ENCODE measurements around the gene ODC1.
"Not testable (repeated sequence)": the region's sequence is repeated elsewhere in the genome, so short reads cannot be mapped to it uniquely, and the experiment has no call there.

The ODC1 gene

GRCh38 chr2:10478298-10478625 is 30.1 kb upstream of the ODC1 start:
- no peak for DNase-seq (ENCODE audit: low read depth)

- no peak for DNase-seq (ENCODE audit: low read depth)
Measured at GRCh38 chr2:10477443-10478297, 29.5 kb upstream of the ODC1 start.

GRCh38 chr2:10476723-10477442 is 28.8 kb upstream of the ODC1 start:
- no peak for DNase-seq (ENCODE audit: low read depth)

DNA sequence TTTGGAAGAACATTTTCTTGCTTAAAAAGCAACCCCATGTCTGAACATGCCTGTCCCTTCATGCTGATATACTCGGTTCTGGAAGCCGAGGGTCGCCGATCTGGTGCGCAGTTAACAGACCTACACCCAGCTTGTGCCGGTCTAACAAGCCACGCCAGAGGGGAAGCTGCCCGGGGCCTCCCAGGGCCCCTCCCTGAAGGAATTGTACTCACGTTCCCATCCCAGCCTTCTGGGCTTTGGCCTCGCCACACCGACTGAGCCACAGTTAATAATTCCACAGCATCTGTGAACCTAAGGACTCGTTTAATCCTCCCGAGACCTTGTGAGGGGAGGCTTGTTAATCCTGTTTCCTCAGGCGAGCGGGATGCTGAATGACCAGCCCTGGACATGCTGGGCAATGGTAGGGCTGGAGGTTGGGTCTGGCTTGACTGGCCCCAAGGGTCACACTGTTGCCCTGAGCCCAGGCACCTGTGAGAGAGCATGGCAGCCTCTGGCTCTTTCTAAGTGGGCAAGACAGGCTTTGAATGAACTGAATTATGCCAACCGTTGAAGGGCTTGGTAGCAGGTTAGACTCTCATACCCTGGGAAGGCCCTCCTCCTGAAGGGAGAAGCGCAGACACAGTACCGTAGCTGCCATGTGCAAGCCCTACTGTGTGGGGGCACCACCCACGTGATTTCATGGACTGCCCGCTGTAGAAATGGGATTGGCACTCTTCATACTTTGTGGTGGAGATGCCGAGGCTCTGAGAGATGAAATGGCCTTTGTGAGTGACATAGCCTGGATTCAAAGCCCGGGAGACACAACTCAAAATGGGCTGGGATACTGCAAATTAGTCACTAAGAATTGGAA is 27.9 kb upstream of the ODC1 start:
- DNase-seq (ENCODE audit: low read depth) = no peak

DNA sequence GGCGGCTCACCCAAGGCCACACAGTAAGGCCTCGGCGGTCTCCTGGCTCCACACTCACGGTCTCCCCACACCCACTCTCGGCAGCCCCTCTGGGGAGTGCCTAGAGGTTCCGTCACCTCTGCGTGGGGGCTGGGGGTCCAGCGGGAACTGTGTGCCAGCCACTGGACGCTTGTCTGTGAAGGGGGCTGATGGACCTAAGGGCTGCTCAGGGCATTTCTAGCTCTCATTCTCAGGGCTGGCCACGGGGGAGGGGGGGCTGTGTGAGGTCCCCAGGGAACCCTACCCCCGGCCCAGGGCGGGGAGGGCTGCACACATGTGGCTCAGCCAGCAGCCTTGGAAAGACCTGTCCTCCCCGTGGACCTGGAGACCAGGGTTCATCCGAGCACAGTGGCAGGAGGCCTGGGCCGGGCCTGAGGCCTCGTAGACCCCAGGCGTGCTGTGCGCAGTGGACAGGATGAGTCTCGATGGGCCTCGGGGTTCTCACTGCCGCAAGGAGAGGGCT is 27.1 kb upstream of the ODC1 start:
- DNase-seq (ENCODE audit: low read depth) = no peak

DNA sequence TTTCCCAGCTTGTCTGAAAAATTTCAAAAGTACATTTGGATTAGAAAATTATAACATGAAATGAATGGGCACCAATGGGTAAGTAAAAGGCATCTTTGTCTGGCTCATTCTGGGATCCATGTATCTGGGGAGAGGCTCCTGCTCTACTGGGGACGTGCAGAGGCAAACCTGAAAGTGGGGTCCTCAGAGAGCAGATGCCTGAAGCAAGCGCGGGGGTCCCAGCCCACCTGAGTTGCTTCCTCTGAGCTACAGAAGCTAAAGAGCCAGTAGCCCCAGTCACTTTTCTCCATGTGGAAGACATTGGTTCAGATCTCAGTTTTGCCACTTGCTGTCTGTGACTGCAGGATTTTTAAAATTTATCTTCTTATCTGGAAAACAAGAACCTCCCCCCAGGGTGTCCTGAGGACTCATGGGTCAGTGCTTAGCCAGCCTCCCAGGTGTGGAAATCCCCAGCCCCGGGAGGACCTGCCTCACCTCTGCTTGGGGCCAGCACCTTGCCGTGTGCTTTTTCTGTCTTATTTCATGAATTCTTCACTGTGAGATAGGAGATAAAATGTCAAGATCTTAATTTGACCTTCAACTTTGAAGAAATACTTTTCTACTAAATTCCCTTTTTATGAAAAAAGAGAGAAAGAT is 25.1 kb upstream of the ODC1 start:
- DNase-seq (ENCODE audit: low read depth) = no peak

DNA sequence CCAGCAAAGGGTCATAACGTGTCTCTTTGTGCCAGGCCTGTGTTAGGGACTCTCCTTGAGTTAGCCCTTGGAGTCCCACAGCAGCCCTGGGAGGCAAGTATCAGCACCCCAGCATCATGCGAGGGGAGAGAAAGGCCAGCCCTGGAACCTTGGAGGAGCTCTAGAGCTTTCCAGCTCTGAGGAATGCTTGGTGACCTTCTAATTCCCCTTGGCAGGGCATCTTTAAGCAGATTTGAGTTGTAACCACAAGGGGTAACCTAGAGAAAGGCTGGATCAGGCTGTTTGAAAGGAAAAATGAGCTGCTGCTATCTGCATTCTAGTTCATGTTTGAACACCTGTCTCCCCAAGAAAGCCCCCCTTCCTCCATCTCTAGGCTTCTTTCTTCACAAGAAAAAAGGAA is 23.8 kb upstream of the ODC1 start:
- no peak for DNase-seq (ENCODE audit: low read depth)

GRCh38 chr2:10471046-10471571 is 23.0 kb upstream of the ODC1 start:
- no peak for DNase-seq (ENCODE audit: low read depth)

GRCh38 chr2:10469955-10470608 is 22.0 kb upstream of the ODC1 start:
- DNase-seq (ENCODE audit: low read depth) = no peak

DNA sequence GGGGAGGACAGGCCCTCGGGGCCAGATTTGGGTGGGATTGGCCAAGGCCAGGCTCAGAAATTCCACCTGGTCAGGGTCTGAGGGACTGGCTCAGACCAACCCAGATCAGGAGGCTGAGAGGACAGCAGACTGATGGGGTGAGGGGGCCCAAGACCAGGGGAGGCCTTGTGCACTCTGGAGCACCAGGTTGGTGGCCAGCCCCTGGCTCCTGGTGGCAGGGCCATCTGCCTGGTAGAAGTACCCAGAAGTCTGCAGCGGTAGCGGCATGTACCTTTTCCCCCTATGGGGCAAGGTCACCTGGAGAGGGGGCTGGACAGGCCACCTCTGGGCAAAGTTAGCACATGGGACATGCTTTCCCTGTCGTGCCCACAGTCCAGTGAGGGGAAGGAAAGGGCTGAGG is 21.2 kb upstream of the ODC1 start:
- no peak for DNase-seq (ENCODE audit: low read depth)

- DNase-seq (ENCODE audit: low read depth) = no peak
Measured at GRCh38 chr2:10467401-10467800, 19.3 kb upstream of the ODC1 start.

DNA sequence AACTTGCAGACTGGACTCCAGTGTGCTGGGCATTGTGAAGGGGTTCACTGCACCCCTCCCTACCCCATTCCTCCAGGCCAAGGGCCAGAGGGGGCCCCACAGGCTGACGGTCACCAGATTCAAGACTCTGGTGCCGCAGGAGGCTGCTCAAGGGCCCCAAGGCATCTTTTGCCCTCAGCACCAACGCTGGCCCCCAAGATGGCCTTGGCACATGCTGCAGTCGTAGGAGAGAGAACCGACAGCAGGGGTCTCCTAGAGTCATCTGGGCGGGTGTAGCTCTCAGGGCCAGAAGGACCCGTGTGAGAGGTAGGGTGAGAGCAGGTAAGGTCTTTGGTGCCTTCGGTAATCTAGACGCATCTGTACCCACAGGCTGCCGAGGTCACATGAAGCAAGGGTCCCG is 18.7 kb upstream of the ODC1 start:
- DNase-seq (ENCODE audit: low read depth) = no peak

- DNase-seq (ENCODE audit: low read depth) = no peak
Measured at GRCh38 chr2:10465910-10466309, 17.8 kb upstream of the ODC1 start.

DNA sequence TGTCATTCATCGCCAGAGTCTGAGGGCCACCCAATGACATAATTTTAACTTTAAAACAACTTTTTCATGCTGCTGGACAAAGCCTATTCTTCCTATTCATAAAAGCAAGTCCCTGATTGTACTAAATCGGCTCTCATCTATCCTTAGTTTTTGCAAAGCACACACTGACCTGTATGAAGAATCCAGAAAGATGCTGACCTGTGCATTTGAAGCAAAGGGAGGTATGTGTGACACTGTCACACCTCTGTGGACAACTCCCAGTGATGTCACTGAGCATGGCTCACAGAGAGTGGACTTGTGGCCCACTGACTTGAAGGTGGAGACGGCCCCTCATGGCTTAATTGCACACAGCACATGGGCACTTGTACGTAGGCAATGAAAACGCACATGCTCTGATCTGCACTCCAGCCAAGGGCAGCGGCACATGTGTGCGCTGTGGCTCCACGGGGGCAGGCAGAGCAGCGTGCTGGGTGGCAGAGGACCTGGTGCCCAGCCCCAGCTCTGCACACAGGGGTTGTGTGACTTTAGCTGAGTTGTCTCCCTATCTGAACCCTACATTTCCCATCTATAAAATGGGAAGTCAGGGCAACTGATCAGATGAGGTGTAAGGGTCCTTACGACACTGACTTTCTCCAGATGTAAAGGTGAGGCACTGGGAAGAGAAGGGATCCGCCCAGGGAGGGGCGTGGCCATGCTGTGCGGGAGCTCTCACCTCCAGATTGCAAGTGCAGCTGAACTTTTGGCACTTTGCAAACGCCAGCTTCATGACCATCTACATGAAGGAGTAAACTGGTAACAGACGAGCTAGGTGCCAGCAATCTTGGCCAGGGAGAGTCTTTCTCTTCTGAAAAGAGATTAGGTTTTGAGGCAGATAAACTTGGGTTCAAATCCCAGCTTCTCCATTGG is 14.3 kb upstream of the ODC1 start:
- no peak for DNase-seq (ENCODE audit: low read depth)

- no peak for DNase-seq (ENCODE audit: low read depth)
Measured at GRCh38 chr2:10460366-10460796, 12.3 kb upstream of the ODC1 start.

- no peak for DNase-seq (ENCODE audit: low read depth)
Measured at GRCh38 chr2:10457846-10458598, 9.9 kb upstream of the ODC1 start.

DNA sequence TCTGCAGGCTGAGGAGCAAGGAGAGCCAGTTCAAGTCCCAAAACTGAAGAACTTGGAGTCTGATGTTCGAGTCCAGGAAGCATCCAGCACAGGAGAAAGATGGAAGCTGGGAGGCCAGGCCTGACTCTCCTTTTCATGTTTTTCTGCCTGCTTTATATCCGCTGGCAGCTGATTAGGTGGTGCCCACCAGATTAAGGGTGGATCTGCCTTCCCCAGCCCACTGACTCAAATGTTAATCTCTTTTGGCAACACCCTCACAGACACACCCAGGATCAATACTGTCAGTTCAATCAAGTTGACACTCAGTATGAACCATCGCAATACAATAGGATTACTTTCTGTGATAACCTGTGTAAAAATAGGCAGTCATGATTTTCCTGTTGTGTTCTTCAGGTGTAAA is 9.1 kb upstream of the ODC1 start:
- DNase-seq (ENCODE audit: low read depth) = not testable (repeated sequence)

GRCh38 chr2:10454505-10454904 is 6.4 kb upstream of the ODC1 start:
- DNase-seq (ENCODE audit: low read depth) = no peak

DNA sequence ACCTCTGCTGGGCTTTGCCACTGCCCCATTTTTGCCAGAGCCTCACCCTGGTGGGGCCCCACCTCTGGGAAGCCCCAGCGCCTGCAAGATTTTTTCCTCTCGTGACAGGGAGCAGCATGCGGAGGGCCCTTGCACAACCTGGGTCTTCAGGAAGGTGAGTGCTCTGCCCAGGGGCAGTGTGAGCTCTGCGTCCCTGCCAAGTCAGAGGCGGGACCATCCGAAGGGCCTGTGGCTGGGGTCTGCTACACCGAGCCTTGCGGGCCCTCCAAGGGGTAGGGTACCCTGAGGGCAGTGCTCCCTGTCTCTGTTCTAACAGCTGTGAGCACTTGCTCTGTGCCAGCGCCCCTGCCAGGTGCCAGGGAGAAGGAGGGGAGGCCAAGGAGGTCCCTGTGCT is 5.8 kb upstream of the ODC1 start:
- DNase-seq (ENCODE audit: low read depth) = no peak

Measured in activated T-cell treated with anti-CD3 and anti-CD28 coated beads for 1 hour (primary cell).